Stimulated activated naive CD8-positive, alpha-beta T cell treated with anti-CD3 and anti-CD28 coated beads, Interleukin-15, Interleukin-2, amounts not matched to agents 100 ng/mL and 50 ng/mL, for 24 hours (primary cell): ENCODE data around the gene NBAS.
"Not testable (repeated sequence)": the region's sequence is repeated elsewhere in the genome, so short reads cannot be mapped to it uniquely, and the experiment has no call there.

ENCODE experiments used
- H3K27ac Mint-ChIP-seq: one replicate; pipeline ENCODE4 v1.8.0; 2021; ENCODE audit warnings: mild to moderate bottlenecking, mixed read lengths
- H3K27me3 Mint-ChIP-seq: one replicate; pipeline ENCODE4 v1.8.0; 2021; ENCODE audit warnings: mixed read lengths
- H3K36me3 Mint-ChIP-seq: one replicate; pipeline ENCODE4 v1.8.0; 2021; ENCODE audit warnings: low read depth, mixed read lengths
- H3K4me1 Mint-ChIP-seq: one replicate; pipeline ENCODE4 v1.8.0; 2021; ENCODE audit warnings: low read depth, mixed read lengths
- H3K4me3 Mint-ChIP-seq: one replicate; pipeline ENCODE4 v1.8.0; 2021; ENCODE audit warnings: mild to moderate bottlenecking, mixed read lengths
- H3K9me3 Mint-ChIP-seq: one replicate; pipeline ENCODE4 v1.8.0; 2021; ENCODE audit warnings: mixed read lengths

Gene NBAS

DNA sequence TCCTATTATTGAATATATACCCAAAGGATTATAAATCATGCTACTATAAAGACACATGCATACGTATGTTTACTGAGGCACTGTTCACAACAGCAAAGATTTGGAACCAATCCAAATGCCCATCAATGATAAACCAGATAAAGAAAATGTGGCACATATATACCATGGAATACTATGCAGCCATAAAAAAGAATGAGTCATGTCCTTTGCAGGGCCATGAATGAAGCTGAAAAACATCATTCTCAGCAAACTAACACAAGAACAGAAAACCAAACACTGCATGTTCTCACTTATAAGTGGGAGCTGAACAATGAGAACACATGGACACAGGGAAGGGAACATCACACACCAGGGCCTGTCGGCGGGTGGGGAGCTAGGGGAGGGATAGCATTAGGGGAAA lies 310.2 kb downstream of the NBAS start:
- not testable (repeated sequence) for H3K4me1 Mint-ChIP-seq, H3K9me3 Mint-ChIP-seq, H3K4me3 Mint-ChIP-seq, H3K27me3 Mint-ChIP-seq, H3K27ac Mint-ChIP-seq
- peaks cover 48% of the 10 kb centered on the region for H3K36me3 Mint-ChIP-seq

DNA sequence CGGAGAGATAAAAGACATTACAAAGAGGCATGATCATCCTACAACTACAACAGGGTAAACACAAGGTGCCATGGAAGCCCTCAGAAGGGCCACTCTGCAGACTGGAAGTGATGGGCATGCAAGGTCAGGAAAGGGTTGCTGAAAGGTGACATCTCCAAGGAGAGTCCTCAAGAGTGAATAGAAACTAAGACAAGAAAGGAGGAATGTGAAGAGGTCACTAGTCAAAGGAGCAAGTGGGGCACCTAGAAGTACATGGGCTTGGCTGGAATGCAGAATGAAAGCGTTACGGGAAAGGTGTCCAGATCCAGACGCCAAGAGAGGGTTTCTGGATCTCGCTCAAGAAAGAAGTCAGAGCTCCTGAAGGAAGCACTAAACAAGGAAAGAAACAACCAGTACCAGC lies 314.3 kb downstream of the NBAS start:
- Mint-ChIP-seq H3K27ac (no peak overlapping the region), H3K4me3 (no peak overlapping the region), H3K27me3 (no peaks in the 10 kb centered on the region), H3K4me1 (peaks cover 8% of the 10 kb centered on the region), H3K9me3 (peaks cover 5% of the 10 kb centered on the region), H3K36me3 (peaks cover 60% of the 10 kb centered on the region)

DNA sequence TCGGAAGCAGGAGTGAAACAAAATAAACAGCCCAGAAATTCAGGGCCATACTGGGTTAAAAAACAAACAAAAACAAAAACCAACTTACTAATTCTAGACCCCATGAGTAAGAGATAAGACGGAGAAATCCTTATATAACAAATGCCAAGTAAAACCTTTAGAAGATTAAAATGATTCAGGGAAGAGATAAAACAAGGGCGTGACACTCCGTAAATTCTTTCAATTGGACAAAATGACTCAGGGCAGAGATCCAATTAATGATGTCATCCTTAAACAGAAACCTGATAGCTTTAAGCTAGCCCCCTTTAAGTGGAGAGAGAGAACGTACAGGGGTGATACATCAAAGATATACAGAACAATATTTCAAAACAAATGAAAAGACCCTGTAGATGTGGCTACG lies 317.4 kb downstream of the NBAS start:
- Mint-ChIP-seq H3K36me3 (peaks cover 42% of the 10 kb centered on the region), H3K27ac (no peak overlapping the region), H3K4me3 (no peak overlapping the region), H3K4me1 (peaks cover 8% of the 10 kb centered on the region), H3K27me3 (no peaks in the 10 kb centered on the region), H3K9me3 (no peaks in the 10 kb centered on the region)

DNA sequence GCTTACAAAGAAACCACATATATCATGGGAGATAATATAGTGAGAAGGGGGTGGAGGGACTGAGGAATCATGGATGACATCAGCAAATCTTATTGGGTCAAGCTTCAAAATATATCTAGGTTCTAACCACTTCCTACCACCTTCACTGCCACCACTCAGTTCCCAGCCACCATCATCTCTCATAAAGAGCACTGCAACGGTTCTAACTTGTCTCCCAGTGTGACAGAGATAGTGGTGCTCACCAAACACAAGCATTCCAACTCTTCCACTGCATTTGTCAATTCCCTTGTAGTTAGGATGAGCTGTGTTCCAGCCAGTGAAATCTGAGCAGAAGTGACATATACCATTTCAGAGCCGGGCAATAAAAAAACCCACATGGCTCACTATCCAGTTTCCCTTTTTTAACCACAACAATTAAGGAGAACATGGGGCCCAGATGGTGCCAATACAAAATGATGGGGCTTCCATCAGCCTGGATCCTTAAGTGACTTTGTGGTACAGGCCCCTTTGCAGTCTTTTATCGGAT lies 318.1 kb downstream of the NBAS start:
- Mint-ChIP-seq H3K36me3 (peaks cover 46% of the 10 kb centered on the region), H3K27ac (no peak overlapping the region), H3K9me3 (no peaks in the 10 kb centered on the region), H3K27me3 (no peaks in the 10 kb centered on the region), H3K4me1 (peaks cover 8% of the 10 kb centered on the region), H3K4me3 (no peak overlapping the region)

DNA sequence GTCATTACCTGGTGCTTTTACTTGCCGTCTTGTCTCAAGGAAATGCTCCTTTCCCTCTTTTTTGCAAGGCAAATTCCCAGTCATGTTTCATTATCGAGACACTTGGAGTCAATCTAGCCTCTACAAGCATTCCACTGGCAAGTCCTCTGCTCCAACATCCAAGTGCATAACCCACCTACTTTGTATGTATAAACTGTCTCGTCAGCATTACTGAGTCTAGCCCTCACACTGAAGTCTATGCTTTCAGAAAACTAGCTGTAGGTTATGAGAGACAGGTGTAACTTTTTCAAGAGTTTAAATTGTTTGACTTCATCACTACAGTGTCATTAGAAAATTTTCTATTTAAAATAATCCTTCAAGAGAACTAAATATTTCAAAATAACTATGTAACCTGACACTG lies 319.2 kb downstream of the NBAS start:
- Mint-ChIP-seq H3K27me3 (no peaks in the 10 kb centered on the region), H3K27ac (no peak overlapping the region), H3K9me3 (no peaks in the 10 kb centered on the region), H3K4me3 (no peak overlapping the region), H3K36me3 (peaks cover 51% of the 10 kb centered on the region), H3K4me1 (peaks cover 8% of the 10 kb centered on the region)

DNA sequence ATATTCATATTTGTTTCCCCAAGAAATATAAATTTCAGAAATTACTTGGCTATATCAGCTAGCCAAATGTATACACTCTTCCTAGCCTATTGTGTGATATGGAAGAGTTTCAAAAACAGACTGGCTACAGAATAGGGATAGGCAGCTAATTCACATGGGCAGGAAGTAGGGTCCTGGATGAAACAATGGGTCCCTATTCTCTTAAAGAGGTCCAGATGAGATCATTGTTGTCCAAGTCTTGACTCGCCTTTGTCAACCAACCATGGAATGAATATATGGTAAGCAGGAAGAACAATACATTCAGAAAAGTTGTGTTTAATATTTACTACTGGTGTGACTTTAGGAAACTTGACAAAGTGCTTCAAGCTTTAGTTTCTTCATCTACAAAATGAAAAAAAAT lies 319.9 kb downstream of the NBAS start:
- Mint-ChIP-seq H3K27ac (no peak overlapping the region), H3K9me3 (no peaks in the 10 kb centered on the region), H3K27me3 (no peaks in the 10 kb centered on the region), H3K4me1 (peaks cover 8% of the 10 kb centered on the region), H3K36me3 (peaks cover 47% of the 10 kb centered on the region), H3K4me3 (no peak overlapping the region)

DNA sequence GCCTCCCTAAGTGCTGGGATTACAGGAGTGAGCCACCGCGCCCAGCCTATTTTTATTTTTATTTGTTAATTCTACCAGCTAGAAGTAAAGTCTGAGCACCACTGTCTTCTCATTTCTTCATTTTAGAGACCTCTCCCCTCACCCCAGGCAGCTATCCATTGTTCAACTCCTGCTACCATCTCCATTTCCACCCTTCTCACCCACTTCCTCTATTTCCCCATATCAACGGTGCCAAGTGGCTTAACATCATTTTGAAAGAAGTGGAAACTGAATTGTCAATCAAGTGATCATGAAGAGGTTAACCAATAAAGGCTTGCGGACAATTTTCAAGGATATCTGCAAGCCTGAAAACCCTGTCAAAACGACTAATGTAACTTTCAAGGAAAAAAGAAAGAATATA lies 323.1 kb downstream of the NBAS start:
- Mint-ChIP-seq H3K4me3 (no peak overlapping the region), H3K4me1 (peaks cover 6% of the 10 kb centered on the region), H3K9me3 (no peaks in the 10 kb centered on the region), H3K36me3 (peaks cover 47% of the 10 kb centered on the region), H3K27ac (no peak overlapping the region), H3K27me3 (no peaks in the 10 kb centered on the region)

DNA sequence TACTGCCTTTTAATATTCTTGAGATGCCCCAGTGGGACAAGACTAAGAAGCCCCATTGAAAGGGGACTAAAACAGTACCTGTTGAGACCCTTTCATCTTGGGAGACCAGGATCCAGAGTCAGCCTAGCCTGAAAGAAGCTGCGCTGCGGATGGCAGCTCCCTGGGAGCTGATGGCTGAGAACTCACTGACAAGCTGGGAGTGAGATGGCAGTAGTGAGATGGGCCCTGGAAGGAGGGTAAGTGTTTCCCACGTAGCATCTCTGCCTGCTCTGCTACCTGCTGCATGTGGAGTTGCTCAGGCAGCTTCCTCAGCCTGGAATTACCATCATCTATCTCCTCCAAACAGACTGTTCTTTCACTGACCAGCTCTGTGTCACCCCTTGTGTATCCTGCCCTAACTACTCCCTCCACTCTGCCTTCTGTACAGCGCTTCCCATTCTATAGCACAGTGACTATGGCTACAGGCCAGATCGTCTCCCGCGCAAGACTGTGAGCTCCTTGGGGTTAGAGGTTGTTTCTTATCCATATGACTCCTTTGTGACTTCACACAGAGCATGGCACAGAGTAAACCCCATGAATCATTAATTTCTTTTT lies 330.4 kb downstream of the NBAS start:
- H3K4me3 Mint-ChIP-seq = no peak overlapping the region
- no peaks in the 10 kb centered on the region for H3K4me1 Mint-ChIP-seq
- H3K9me3 Mint-ChIP-seq = peaks cover 4% of the 10 kb centered on the region
- H3K27me3 Mint-ChIP-seq = no peaks in the 10 kb centered on the region
- peaks cover 62% of the 10 kb centered on the region for H3K36me3 Mint-ChIP-seq
- no peak overlapping the region for H3K27ac Mint-ChIP-seq

DNA sequence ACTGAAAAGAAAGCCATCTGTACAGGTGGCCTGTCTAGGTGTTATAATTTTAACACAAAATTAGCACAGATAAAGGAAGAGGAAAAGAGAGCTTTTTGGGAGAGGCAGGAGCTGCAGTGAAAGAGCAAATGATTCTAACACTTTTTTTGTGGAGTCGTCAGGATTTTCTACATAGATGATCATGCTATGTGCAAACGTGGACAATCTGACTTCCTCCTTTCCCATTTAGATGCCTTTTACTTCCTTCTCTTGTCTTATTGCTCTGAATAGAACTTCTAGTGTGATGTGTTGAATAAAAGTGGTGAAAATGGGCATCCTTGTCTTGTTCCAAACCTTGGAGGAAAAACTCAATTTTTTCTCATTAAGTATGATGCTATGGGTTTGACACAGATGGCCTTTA lies 334.5 kb downstream of the NBAS start:
- Mint-ChIP-seq H3K9me3 (peaks cover 4% of the 10 kb centered on the region), H3K4me1 (no peaks in the 10 kb centered on the region), H3K4me3 (no peak overlapping the region), H3K27ac (no peak overlapping the region), H3K36me3 (peaks cover 52% of the 10 kb centered on the region), H3K27me3 (no peaks in the 10 kb centered on the region)

DNA sequence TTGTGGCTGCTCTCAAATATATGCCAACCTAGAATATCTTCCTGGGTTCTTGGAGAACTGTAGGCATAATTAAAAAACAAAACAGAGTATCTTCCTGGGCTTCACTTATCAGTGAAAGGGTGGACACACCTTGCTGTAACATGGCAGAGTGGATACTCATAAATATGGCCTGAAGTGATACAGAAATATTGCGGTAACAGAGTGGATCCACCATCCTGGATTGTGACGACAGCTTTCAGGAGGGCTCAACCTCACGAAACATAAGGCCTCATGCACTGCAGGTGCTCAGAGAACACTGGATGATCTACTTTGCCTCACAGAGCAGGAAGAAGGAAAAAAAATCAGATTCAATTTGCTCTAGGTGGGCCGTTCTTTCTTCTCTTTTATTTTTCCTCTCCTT lies 336.0 kb downstream of the NBAS start:
- H3K36me3 Mint-ChIP-seq = peaks cover 38% of the 10 kb centered on the region
- no peak overlapping the region for H3K4me3 Mint-ChIP-seq
- H3K27me3 Mint-ChIP-seq = no peaks in the 10 kb centered on the region
- H3K4me1 Mint-ChIP-seq = no peaks in the 10 kb centered on the region
- H3K9me3 Mint-ChIP-seq = peaks cover 4% of the 10 kb centered on the region
- no peak overlapping the region for H3K27ac Mint-ChIP-seq

DNA sequence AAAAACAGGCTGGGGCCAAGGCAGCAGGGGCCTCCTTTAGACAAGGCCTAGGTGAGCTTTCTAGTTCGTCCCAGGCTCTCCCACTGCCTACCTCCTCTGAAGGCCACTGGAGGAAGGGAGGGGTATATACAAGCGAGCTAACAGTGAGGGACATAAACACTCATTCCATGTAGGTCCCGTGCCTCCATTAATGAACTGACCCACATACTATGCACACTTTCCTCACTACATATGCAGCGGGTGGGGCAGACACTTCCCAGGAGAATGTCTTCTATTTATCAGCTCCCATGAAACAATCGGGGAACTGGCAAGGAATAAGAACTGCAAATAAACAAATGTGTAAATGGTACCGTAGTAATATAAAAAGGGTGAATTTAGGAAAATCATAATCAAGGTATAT lies 336.5 kb downstream of the NBAS start:
- Mint-ChIP-seq H3K9me3 (peaks cover 4% of the 10 kb centered on the region), H3K27ac (no peak overlapping the region), H3K27me3 (no peaks in the 10 kb centered on the region), H3K36me3 (peaks cover 33% of the 10 kb centered on the region), H3K4me3 (no peak overlapping the region), H3K4me1 (no peaks in the 10 kb centered on the region)

DNA sequence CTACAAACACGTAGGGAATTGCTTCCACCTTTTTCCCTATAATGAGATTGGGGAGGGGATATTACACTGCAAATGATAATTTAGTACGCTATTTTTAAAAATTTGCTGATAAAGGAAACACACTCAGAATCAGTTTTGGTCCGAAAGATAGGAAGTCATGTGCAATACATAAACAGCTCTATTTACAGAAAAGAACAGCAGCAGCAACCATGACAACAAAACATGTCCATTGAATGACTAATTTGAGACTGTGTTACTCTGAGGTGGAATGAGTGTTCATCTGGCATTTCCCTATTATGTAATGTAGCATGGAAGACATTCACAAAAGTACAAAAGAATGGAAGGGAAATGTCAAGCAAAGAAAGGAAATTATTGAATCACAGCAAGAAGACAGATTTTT lies 337.2 kb downstream of the NBAS start:
- Mint-ChIP-seq H3K27ac (no peak overlapping the region), H3K27me3 (no peaks in the 10 kb centered on the region), H3K9me3 (peaks cover 4% of the 10 kb centered on the region), H3K4me1 (no peaks in the 10 kb centered on the region), H3K4me3 (no peak overlapping the region), H3K36me3 (peaks cover 31% of the 10 kb centered on the region)

DNA sequence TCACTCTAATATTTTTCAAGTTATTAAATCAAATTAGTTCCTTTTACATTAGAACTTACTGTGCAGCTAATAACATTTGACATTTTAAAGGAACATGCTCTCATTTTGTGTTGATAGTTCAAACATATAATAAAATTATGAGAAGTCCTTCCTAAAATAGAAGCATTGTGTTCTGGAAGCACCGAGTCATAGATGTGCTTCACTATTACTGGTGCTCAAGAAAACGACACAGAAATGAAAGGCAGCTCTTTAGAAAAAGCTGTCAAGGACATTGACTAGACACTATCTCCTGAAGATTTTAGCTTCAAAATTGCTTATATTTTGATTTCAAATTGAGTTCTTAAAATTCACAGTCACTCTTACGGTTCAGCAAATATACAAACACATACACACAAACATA lies 338.3 kb downstream of the NBAS start:
- H3K4me3 Mint-ChIP-seq = no peak overlapping the region
- H3K4me1 Mint-ChIP-seq = no peaks in the 10 kb centered on the region
- H3K27me3 Mint-ChIP-seq = no peaks in the 10 kb centered on the region
- no peak overlapping the region for H3K27ac Mint-ChIP-seq
- peaks cover 20% of the 10 kb centered on the region for H3K36me3 Mint-ChIP-seq
- no peaks in the 10 kb centered on the region for H3K9me3 Mint-ChIP-seq

DNA sequence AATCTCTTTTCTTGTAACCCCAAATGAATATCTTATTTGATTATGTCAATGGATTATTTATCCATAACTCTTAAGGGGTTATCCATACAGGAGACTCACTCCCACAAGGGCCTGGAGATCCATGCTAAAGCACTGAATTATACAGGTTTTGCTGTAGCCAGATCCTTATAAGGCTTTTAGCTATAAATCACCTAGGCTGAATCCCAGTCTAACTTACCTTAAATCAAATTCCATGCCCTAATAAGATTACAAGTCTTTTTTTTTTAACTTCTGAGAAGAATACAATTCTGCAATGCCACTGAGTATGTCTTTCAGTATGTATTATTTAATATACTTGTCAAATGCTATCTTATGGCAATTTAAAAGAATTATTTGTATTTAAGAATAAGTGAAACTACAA lies 340.5 kb downstream of the NBAS start:
- no peaks in the 10 kb centered on the region for H3K27me3 Mint-ChIP-seq
- no peak overlapping the region for H3K27ac Mint-ChIP-seq
- peaks cover 30% of the 10 kb centered on the region for H3K36me3 Mint-ChIP-seq
- no peaks in the 10 kb centered on the region for H3K9me3 Mint-ChIP-seq
- H3K4me3 Mint-ChIP-seq = no peak overlapping the region
- no peaks in the 10 kb centered on the region for H3K4me1 Mint-ChIP-seq

DNA sequence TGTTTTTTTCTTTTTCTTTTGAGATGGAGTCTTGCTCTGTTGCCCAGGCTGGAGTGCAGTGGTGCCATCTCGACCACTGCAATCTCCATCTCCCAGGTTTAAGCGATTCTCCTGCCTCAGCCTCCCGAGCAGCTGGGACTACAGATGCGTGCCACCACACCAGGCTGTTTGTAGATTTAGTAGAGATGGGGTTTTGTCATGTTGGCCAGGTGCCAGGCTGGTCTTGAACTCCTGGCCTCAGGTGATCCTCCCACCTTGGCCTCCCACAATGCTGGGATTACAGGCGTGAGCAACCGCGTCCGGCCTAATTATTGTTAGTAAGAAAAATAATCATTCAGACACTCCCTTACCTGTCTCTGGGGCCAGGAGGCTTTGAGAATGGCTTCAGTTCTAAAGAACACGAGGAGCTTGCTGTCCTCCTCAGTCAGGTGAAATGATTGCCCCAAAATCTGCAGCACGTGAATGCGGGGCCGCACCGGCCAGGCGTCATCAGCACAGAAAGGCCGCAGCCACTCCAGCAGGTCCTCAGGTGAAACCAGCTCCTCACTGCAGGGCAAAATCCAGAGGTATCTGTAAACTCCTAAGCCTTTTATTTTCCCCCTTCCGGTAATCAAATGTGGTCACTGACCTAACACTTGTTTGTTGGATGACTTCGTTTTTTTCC lies 342.6 kb downstream of the NBAS start:
- Mint-ChIP-seq H3K4me1 (no peaks in the 10 kb centered on the region), H3K27me3 (no peaks in the 10 kb centered on the region), H3K4me3 (no peak overlapping the region), H3K36me3 (peaks cover 45% of the 10 kb centered on the region), H3K9me3 (no peaks in the 10 kb centered on the region), H3K27ac (no peak overlapping the region)

DNA sequence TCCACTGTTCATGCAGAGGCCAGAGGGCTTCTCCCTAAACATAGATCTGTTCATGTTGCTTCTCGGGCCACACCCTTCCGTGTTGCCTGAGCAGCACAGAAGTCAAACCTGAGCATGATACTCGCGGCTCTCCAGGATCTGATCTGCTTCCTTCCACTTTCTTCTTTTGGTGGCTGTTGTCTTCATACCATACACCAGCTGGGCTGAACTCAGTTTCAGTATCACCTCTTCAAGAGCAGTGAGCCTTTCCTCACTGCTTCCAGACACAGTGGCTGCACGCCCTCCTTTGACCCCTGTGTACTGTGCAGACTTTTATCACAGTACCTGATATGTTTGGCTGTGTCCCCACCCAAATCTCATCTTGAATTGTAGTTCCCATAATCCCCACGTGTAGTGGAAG lies 348.9 kb downstream of the NBAS start:
- Mint-ChIP-seq H3K4me3 (no peak overlapping the region), H3K9me3 (peaks cover 38% of the 10 kb centered on the region), H3K27me3 (no peaks in the 10 kb centered on the region), H3K4me1 (peaks cover 12% of the 10 kb centered on the region), H3K27ac (no peak overlapping the region), H3K36me3 (peaks cover 91% of the 10 kb centered on the region)
